Esophagus squamous epithelium (tissue), 5 donors: ENCODE results near the gene SLC20A1. TPM values are rescaled to one million over a fixed set of nuclear protein-coding genes. Genes with fewer than 3 reads are reported as not detected.

Source experiments
- DNase-seq: peaks from one replicate; lab custom pipeline; 2025; lab: John Stamatoyannopoulos, UW
- H3K27ac ChIP-seq, 4 donors: fragments of 200-600 bp; sonication (generic); one replicate each; pipeline ENCODE4 v1.5.1; 2016 to 2019; ENCODE audit warnings: mild to moderate bottlenecking in 1 of 4
- H3K27me3 ChIP-seq, 4 donors: fragments of 200-600 bp; sonication (generic); 1 replicate in 3 of 4; 2 replicates in 1 of 4; pipeline versions ENCODE4 v1.5.1 to v1.6.0; 2017 to 2021; ENCODE audit warnings: antibody characterized with exemption in 1 of 4
- H3K36me3 ChIP-seq, 3 donors: fragments of 200-600 bp; sonication (generic); one replicate each; pipeline ENCODE4 v1.5.1; 2016 to 2019
- H3K4me1 ChIP-seq, 3 donors: fragments of 200-600 bp; sonication (generic); one replicate each; pipeline ENCODE4 v1.5.1; 2017 to 2019
- H3K4me3 ChIP-seq, 4 donors: fragments of 200-600 bp; sonication (generic); 1 replicate in 3 of 4; 2 replicates in 1 of 4; pipeline ENCODE4 v1.5.1; 2016 to 2019; ENCODE audit warnings: mild to moderate bottlenecking in 2 of 4, moderate library complexity in 1 of 4
- H3K9me3 ChIP-seq, 3 donors: fragments of 200-600 bp; sonication (generic); one replicate each; pipeline ENCODE4 v1.5.1; 2016 to 2019
- POLR2A ChIP-seq, 4 donors: fragments of 450-650 bp; IDR thresholded peaks; one replicate each; pipeline ENCODE4 v1.6.1; 2017; ENCODE audit warnings: antibody characterized with exemption in 4 of 4, mild to moderate bottlenecking in 4 of 4, moderate library complexity in 3 of 4
- WGBS, 2 donors: methylation state at CpG; one replicate each; pipeline ENCODE4 v1.1.5; 2018; 5-methylcytosine and 5-hydroxymethylcytosine counted together
- intact Hi-C: fragments of 100-400 bp; cut with DNase I; formaldehyde crosslinking; loops from one replicate; pipeline ENCODE4 v1.15.0; 2022
- total RNA-seq, 4 donors: library from RNA; depleted of rRNA; stranded (reverse); fragments of >200 nt; gene quantifications; one replicate each; pipeline ENCODE4 v1.1.0, GENCODE V29; 2016
- TF ChIP-seq, protein P1 (sequence below), 6 experiments: fragments of 450-650 bp in 4 of 6; fragments of 200-600 bp in 2 of 6; sonication (generic) in 2 of 6; IDR thresholded peaks; one replicate each; pipeline ENCODE4 v1.5.1; 2016 to 2019; ENCODE audit warnings: antibody characterized with exemption in 6 of 6, mild to moderate bottlenecking in 4 of 6, moderate library complexity in 4 of 6
- donor health status: DM: yes; HTN: yes; CAD: no.

SLC20A1 gene
- total RNA-seq, 4 donors from 2014 or later: 9.4 to 26.9 (median 21.5) TPM

DNA sequence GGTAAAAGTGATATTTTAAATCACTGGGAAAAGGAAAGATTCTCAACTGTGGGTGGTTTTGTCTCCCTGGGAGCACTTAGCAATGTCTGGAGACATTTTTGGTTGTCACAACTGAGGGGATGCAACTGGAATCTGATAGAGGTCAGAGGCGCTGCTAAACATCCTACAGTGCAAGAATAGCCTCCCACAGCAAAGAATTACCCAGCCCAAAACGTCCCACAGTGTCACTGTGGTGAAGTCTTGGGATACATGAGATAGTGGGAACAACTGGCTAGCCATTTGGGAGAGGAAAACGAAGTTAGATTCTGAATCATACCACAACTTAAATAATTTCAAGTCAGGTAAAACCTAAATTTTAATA is 38.7 kb downstream of the SLC20A1 start:
- no peak for TF ChIP-seq POLR2A (IDR thresholded peaks at IDR 0.05)
- TF ChIP-seq, protein P1, sequence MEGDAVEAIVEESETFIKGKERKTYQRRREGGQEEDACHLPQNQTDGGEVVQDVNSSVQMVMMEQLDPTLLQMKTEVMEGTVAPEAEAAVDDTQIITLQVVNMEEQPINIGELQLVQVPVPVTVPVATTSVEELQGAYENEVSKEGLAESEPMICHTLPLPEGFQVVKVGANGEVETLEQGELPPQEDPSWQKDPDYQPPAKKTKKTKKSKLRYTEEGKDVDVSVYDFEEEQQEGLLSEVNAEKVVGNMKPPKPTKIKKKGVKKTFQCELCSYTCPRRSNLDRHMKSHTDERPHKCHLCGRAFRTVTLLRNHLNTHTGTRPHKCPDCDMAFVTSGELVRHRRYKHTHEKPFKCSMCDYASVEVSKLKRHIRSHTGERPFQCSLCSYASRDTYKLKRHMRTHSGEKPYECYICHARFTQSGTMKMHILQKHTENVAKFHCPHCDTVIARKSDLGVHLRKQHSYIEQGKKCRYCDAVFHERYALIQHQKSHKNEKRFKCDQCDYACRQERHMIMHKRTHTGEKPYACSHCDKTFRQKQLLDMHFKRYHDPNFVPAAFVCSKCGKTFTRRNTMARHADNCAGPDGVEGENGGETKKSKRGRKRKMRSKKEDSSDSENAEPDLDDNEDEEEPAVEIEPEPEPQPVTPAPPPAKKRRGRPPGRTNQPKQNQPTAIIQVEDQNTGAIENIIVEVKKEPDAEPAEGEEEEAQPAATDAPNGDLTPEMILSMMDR (IDR thresholded peaks at IDR 0.05): no peak
- no peak for DNase-seq
- Histone ChIP-seq H3K27me3 (no peaks in the 10 kb centered on the region), H3K27ac (no peak overlapping the region), H3K36me3 (no peaks in the 10 kb centered on the region), H3K9me3 (no peaks in the 10 kb centered on the region), H3K4me1 (peaks cover 0 to 37% (median 2%) of the 10 kb centered on the region in 3 donors), H3K4me3 (no peak overlapping the region)
- WGBS, 2 donors: 52 to 73% methylated on average over 3 of the region's 3 CpGs
- intact Hi-C loops: no loop called here

DNA sequence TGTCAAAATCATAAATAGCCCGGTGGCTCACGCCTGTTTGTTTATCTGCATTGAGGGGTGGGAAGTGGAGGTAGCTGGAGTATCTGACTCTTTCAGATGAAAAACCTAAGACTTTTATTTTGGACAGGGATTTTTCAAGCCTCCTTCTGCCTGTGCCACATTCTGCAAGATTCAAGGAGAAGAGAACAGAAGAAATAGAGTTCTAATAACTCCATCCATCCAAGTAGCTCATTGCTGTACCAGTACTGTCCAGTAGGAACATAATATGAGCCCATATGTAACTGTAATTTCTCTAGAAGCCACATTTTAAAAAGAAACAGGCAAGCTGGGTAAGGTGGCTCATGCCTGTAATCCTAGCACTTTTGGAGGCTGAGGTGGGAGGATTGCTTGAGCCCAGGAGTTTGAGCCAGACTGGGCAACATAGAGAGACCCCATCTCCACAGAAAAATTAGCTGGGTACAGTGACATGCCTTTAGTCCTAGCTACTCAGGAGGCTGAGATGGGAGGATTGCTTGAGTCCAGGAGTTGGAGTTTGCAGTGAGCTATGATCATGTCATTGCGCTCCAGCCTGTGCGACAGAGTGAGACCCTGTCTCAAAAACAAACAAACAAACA is 39.6 kb downstream of the SLC20A1 start:
- 84 to 90% methylated on average over 4 of the region's 4 CpGs for WGBS, 2 donors
- H3K9me3 ChIP-seq: no peaks in the 10 kb centered on the region
- intact Hi-C loops: no loop called here
- H3K27ac ChIP-seq: no peak overlapping the region
- H3K4me3 ChIP-seq: no peak overlapping the region
- DNase-seq: no peak
- H3K36me3 ChIP-seq: no peaks in the 10 kb centered on the region
- no peaks in the 10 kb centered on the region for H3K27me3 ChIP-seq
- no peak for TF ChIP-seq POLR2A (IDR thresholded peaks at IDR 0.05)
- TF ChIP-seq, protein P1 (IDR thresholded peaks at IDR 0.05): peak in 1 of 6 experiments; percentile 26
- H3K4me1 ChIP-seq: peaks cover 0 to 27% (median 0%) of the 10 kb centered on the region in 3 donors

DNA sequence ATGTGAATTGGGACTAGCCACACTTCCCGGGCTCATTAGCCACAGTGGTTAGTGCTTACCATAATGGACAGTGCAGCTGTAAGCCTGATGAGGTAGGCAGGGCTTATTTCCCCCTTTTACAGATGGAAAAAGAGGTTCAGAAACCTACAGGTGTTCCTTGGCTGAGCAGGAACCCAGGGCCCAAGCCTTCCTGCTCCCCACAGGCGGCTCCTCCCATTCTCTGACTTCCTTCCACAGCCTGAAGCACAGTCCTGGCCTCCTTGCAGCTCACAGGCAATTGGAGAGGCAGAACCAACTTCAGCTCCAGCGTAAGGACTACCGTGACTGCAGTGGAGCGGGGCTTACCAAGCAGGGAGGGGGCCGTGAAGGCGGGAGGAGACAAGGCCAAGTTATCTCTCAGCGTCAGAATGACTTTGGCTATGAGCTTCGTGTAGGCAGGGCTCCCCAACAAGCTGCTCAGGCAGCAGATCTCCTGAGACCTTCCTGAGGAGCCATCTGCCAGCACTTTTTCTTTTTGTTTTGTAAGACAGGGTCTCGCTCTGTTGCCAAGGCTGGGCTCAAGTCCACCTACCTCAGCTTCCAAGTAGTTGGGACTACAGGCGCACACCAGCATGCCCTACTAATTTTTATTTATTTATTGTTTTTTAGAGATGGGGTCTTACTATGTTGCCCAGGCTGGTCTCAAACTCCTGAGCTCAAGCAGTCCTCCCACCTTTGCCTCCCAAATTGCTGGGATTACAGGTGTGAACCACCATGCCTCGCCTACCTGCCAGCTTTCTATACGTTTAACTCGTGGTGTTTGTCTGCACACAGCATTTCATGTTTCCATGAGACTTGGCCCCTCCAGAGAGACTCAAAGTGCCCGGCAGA is 40.8 kb downstream of the SLC20A1 start:
- intact Hi-C loops: no loop called here
- 80 to 92% methylated on average over 7 to 9 of the region's 15 CpGs for WGBS, 2 donors
- no peak overlapping the region for H3K4me3 ChIP-seq
- H3K27me3 ChIP-seq: no peaks in the 10 kb centered on the region
- no peaks in the 10 kb centered on the region for H3K36me3 ChIP-seq
- DNase-seq: no peak
- no peak for TF ChIP-seq POLR2A (IDR thresholded peaks at IDR 0.05)
- TF ChIP-seq, protein P1 (IDR thresholded peaks at IDR 0.05): no peak
- H3K4me1 ChIP-seq: peaks cover 0 to 27% (median 0%) of the 10 kb centered on the region in 3 donors
- H3K27ac ChIP-seq: no peak overlapping the region
- H3K9me3 ChIP-seq: no peaks in the 10 kb centered on the region

DNA sequence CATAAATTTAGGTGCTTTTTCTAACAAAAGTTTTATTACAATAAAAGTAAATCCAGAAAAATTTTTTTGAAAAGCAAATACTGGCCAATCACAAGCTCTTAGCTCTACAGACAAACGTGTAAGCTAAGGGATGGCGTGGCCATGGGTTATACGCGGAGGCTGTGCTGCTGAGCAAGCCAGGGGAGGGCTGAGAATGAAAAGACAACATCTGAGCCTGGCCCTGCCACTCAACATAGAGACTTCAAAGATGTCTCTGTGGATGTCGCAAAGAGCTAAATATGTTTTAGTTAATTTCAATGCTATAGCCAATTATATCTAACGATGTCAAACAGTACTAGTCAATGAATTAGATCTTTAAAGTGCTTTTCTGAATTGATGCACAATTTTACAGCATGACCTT is 41.8 kb downstream of the SLC20A1 start:
- H3K36me3 ChIP-seq: no peaks in the 10 kb centered on the region
- H3K4me3 ChIP-seq: no peak overlapping the region
- peaks cover 0 to 36% (median 9%) of the 10 kb centered on the region in 3 donors for H3K4me1 ChIP-seq
- H3K27ac ChIP-seq: no peak overlapping the region
- H3K9me3 ChIP-seq: no peaks in the 10 kb centered on the region
- WGBS, 2 donors: 87 to 89% methylated on average over 6 of the region's 6 CpGs
- no peak for DNase-seq
- no peaks in the 10 kb centered on the region for H3K27me3 ChIP-seq
- TF ChIP-seq, protein P1 (IDR thresholded peaks at IDR 0.05): no peak
- no peak for TF ChIP-seq POLR2A (IDR thresholded peaks at IDR 0.05)
- intact Hi-C loops: no loop called here
